NT2/D1 (cell line): ENCODE results near the gene ARRDC1.

ENCODE experiments used
- YY1 ChIP-seq: IDR thresholded peaks from 2 replicates; pipeline ENCODE4 v1.6.1; 2011; ENCODE audit not compliant: insufficient read length, insufficient read depth
- ZNF274 ChIP-seq: IDR thresholded peaks from 2 replicates; pipeline ENCODE4 v1.6.1; 2011; ENCODE audit warnings: mild to moderate bottlenecking, low read depth, low read length

GRCh38 chr9:137602661-137603060 lies 2.8 kb upstream of the ARRDC1 start:
- no peak for TF ChIP-seq ZNF274
- TF ChIP-seq YY1: no peak
